Fibroblast of skin of left biceps (primary cell): ENCODE measurements around the gene CKS1B.
A peak's percentile ranks its signal among the peaks of the same experiment; 100 is the strongest.

Experiments
- DNase-seq, 2 experiments: peaks; one replicate each; pipeline ENCODE4 v3.0.0-alpha.2; 2013; ENCODE audit warnings: low read depth in 2 of 2

CKS1B gene

GRCh38 chr1:154987326-154987725 is 12.8 kb downstream of the CKS1B start:
- no peak for DNase-seq

GRCh38 chr1:154988058-154988954 is 13.8 kb downstream of the CKS1B start:
- no peak for DNase-seq

GRCh38 chr1:154989195-154989860 is 14.8 kb downstream of the CKS1B start:
- DNase-seq: no peak

- DNase-seq: no peak
Observed at GRCh38 chr1:154990276-154990675, 15.8 kb downstream of the CKS1B start.

- DNase-seq: no peak
Observed at GRCh38 chr1:154992721-154993571, 18.5 kb downstream of the CKS1B start.

- no peak for DNase-seq
Observed at GRCh38 chr1:154993572-154994268, 19.2 kb downstream of the CKS1B start, which contains the start of gene LENEP. TSS of gene LENEP (plus strand) at chr1:154993586. CDS start at chr1:154993608, 22 bp downstream.

- DNase-seq: no peak
Observed at GRCh38 chr1:154994269-154994587, 19.7 kb downstream of the CKS1B start.

GRCh38 chr1:154994591-154994990 is 20.1 kb downstream of the CKS1B start:
- DNase-seq: no peak

GRCh38 chr1:154995301-154995983 is 21.0 kb downstream of the CKS1B start:
- DNase-seq: peak; percentile 56 to 62

- DNase-seq: no peak
Observed at GRCh38 chr1:154996966-154997701, 22.7 kb downstream of the CKS1B start.

- no peak for DNase-seq
Observed at GRCh38 chr1:154998201-154998780, 23.8 kb downstream of the CKS1B start.

GRCh38 chr1:154998818-154999570 is 24.5 kb downstream of the CKS1B start:
- peak in 1 of 2 experiments; percentile 40 for DNase-seq

GRCh38 chr1:154999571-155000410 is 25.3 kb downstream of the CKS1B start:
- DNase-seq: no peak

- DNase-seq: no peak
Observed at GRCh38 chr1:155000411-155000725, 25.9 kb downstream of the CKS1B start.

GRCh38 chr1:155000726-155001424 is 26.4 kb downstream of the CKS1B start:
- peak; percentile 47 to 53 for DNase-seq

- no peak for DNase-seq
Observed at GRCh38 chr1:155001425-155001674, 26.9 kb downstream of the CKS1B start.

- peak; percentile 95 to 96 for DNase-seq
Observed at GRCh38 chr1:155001675-155002463, 27.4 kb downstream of the CKS1B start.
